Measurements from ENCODE around the gene BMPR1B. TPM values are rescaled to one million over a fixed set of nuclear protein-coding genes. Genes with fewer than 3 reads are reported as not detected.

BMPR1B gene
- total and polyA plus RNA-seq, 2 donors (not counting 1 experiment from before 2014, with no cell fraction given), result not detected

GRCh38 chr4:94976371-94977011, 218.7 kb downstream of the BMPR1B start:
- no peak overlapping the region for H3K27ac Mint-ChIP-seq
- Histone ChIP-seq H4K20me1 (ENCODE audit: control insufficient read depth, insufficient read depth, low read length, poor library complexity, severe bottlenecking) (no peaks in the 10 kb centered on the region), H3K36me3 (replicated peaks in 1 of 2; ENCODE audit: control extremely low read depth in 1 of 2, control insufficient read depth in 1 of 2, extremely low read depth in 1 of 2, insufficient read depth in 2 of 2, low read length in 1 of 2) (no peaks in the 10 kb centered on the region), H3K9ac (ENCODE audit: low read length) (no peak overlapping the region), H2AFZ (ENCODE audit: insufficient read depth, low read depth, low read length, poor library complexity, severe bottlenecking) (no peak overlapping the region), H3K4me1 (ENCODE audit: control insufficient read depth in 2 of 2, insufficient read depth in 2 of 2, low read length in 2 of 2) (no peaks in the 10 kb centered on the region), H3K9me3 (ENCODE audit: control extremely low read depth in 1 of 3, control insufficient read depth in 2 of 3, insufficient read depth in 1 of 3, low read length in 2 of 3) (no peaks in the 10 kb centered on the region), H3K27me3 (replicated peaks in 1 of 4; ENCODE audit: control extremely low read depth in 1 of 4, control insufficient read depth in 3 of 4, insufficient read depth in 4 of 4, low read length in 3 of 4) (no peaks in the 10 kb centered on the region), H3K4me3 (ENCODE audit: control extremely low read depth in 1 of 5, extremely low read depth in 1 of 5, insufficient read depth in 1 of 5, low read depth in 2 of 5, low read length in 4 of 5) (no peak overlapping the region), H3K27ac (ENCODE audit: low read length in 2 of 2) (no peak overlapping the region), H3K79me2 (ENCODE audit: control insufficient read depth, insufficient read depth, low read length) (no peaks in the 10 kb centered on the region), H3K4me2 (replicated peaks; ENCODE audit: low read depth, low read length, poor library complexity, severe bottlenecking) (no peak overlapping the region)
- no peaks in the 10 kb centered on the region for H3K9me3 Mint-ChIP-seq (ENCODE audit: insufficient read depth)
- no peak for ATAC-seq (ENCODE audit: low read depth)
- ChIA-PET POLR2A (no interaction called here), CTCF (no interaction called here)
- no peak overlapping the region for H3K4me3 Mint-ChIP-seq
- intact Hi-C loops (cut with micrococcal nuclease), result no loop called here
- no peaks in the 10 kb centered on the region for H3K27me3 Mint-ChIP-seq
- TF ChIP-seq EZH2 (IDR thresholded peaks at IDR 0.05; ENCODE audit: borderline replicate concordance, insufficient read depth, low read depth, low read length, poor library complexity, severe bottlenecking) (no peak), CTCF (IDR thresholded peaks at IDR 0.05) (no peak)
- WGBS (ENCODE audit: insufficient coverage), result no CpG with 5 or more reads among the region's 1 CpG
- H3K4me1 Mint-ChIP-seq, result no peaks in the 10 kb centered on the region
- DNase-seq, result no peak

- no peaks in the 10 kb centered on the region for H3K79me2 ChIP-seq (ENCODE audit: control insufficient read depth, insufficient read depth, low read length)
- no peaks in the 10 kb centered on the region for H3K4me1 ChIP-seq (ENCODE audit: control insufficient read depth in 2 of 2, insufficient read depth in 2 of 2, low read length in 2 of 2)
- DNase-seq (no peak), ATAC-seq (ENCODE audit: low read depth) (no peak)
- H3K36me3 ChIP-seq (replicated peaks in 1 of 2; ENCODE audit: control extremely low read depth in 1 of 2, control insufficient read depth in 1 of 2, extremely low read depth in 1 of 2, insufficient read depth in 2 of 2, low read length in 1 of 2), result no peaks in the 10 kb centered on the region
- ChIA-PET CTCF (no interaction called here), POLR2A (no interaction called here)
- H3K9ac ChIP-seq (ENCODE audit: low read length), result no peak overlapping the region
- no peak overlapping the region for H3K4me3 Mint-ChIP-seq
- no peaks in the 10 kb centered on the region for H4K20me1 ChIP-seq (ENCODE audit: control insufficient read depth, insufficient read depth, low read length, poor library complexity, severe bottlenecking)
- H3K4me3 ChIP-seq (ENCODE audit: control extremely low read depth in 1 of 5, extremely low read depth in 1 of 5, insufficient read depth in 1 of 5, low read depth in 2 of 5, low read length in 4 of 5), result no peak overlapping the region
- intact Hi-C loops (cut with micrococcal nuclease), result no loop called here
- no peaks in the 10 kb centered on the region for H3K9me3 ChIP-seq (ENCODE audit: control extremely low read depth in 1 of 3, control insufficient read depth in 2 of 3, insufficient read depth in 1 of 3, low read length in 2 of 3)
- no peaks in the 10 kb centered on the region for H3K27me3 ChIP-seq (replicated peaks in 1 of 4; ENCODE audit: control extremely low read depth in 1 of 4, control insufficient read depth in 3 of 4, insufficient read depth in 4 of 4, low read length in 3 of 4)
- H3K9me3 Mint-ChIP-seq (ENCODE audit: insufficient read depth), result no peaks in the 10 kb centered on the region
- no peak overlapping the region for H3K27ac ChIP-seq (ENCODE audit: low read length in 2 of 2)
- TF ChIP-seq CTCF (IDR thresholded peaks at IDR 0.05) (no peak), EZH2 (IDR thresholded peaks at IDR 0.05; ENCODE audit: borderline replicate concordance, insufficient read depth, low read depth, low read length, poor library complexity, severe bottlenecking) (no peak)
- no peaks in the 10 kb centered on the region for H3K27me3 Mint-ChIP-seq
- no CpG with 5 or more reads among the region's 3 CpGs for WGBS (ENCODE audit: insufficient coverage)
- no peak overlapping the region for H3K4me2 ChIP-seq (replicated peaks; ENCODE audit: low read depth, low read length, poor library complexity, severe bottlenecking)
- H2AFZ ChIP-seq (ENCODE audit: insufficient read depth, low read depth, low read length, poor library complexity, severe bottlenecking), result no peak overlapping the region
- no peaks in the 10 kb centered on the region for H3K4me1 Mint-ChIP-seq
- no peak overlapping the region for H3K27ac Mint-ChIP-seq
These were observed 221.1 kb downstream of the BMPR1B start for GRCh38 chr4:94978904-94979303.
